KMS-11 (cell line): ENCODE measurements around the gene TPST1.

Experiments
- H2AFZ ChIP-seq: fragments of 200-600 bp; sonication (generic); 2 replicates; pipeline ENCODE4 v1.6.1; 2016; ENCODE audit warnings: antibody characterized with exemption, mixed run types, low read depth
- H3K27ac ChIP-seq: fragments of 200-600 bp; sonication (generic); 2 replicates; pipeline ENCODE4 v1.6.1; 2016; ENCODE audit warnings: mild to moderate bottlenecking, mixed run types
- H3K27me3 ChIP-seq: fragments of 200-600 bp; sonication (generic); 2 replicates; pipeline ENCODE4 v1.6.1; 2017; ENCODE audit warnings: mild to moderate bottlenecking, low read depth, mixed run types, moderate library complexity; ENCODE audit not compliant: insufficient read depth
- H3K36me3 ChIP-seq: fragments of 200-600 bp; sonication (generic); 2 replicates; pipeline ENCODE4 v1.6.1; 2017; ENCODE audit warnings: mild to moderate bottlenecking, mixed run types; ENCODE audit not compliant: insufficient read depth
- H3K4me1 ChIP-seq: fragments of 200-600 bp; sonication (generic); 2 replicates; pipeline ENCODE4 v1.6.1; 2016; ENCODE audit warnings: mild to moderate bottlenecking, low read depth, mixed run types; ENCODE audit not compliant: poor library complexity, severe bottlenecking
- H3K4me2 ChIP-seq: fragments of 200-600 bp; sonication (generic); 2 replicates; pipeline ENCODE4 v1.7.0; 2016; ENCODE audit warnings: mild to moderate bottlenecking, mixed run types
- H3K4me3 ChIP-seq: fragments of 200-600 bp; sonication (generic); IDR thresholded peaks from 2 replicates; pipeline ENCODE4 v1.6.1; 2017; ENCODE audit warnings: low read depth, low read length, mixed read lengths; ENCODE audit not compliant: insufficient read depth
- H3K79me2 ChIP-seq: fragments of 200-600 bp; sonication (generic); 2 replicates; pipeline ENCODE4 v1.6.1; 2016; ENCODE audit warnings: low read depth, mixed run types; ENCODE audit not compliant: insufficient read depth
- H3K9ac ChIP-seq: fragments of 200-600 bp; sonication (generic); 2 replicates; pipeline ENCODE4 v1.6.1; 2016; ENCODE audit warnings: mild to moderate bottlenecking, mixed run types
- H4K20me1 ChIP-seq: fragments of 200-600 bp; sonication (generic); 2 replicates; pipeline ENCODE4 v1.6.1; 2016; ENCODE audit warnings: mild to moderate bottlenecking, mixed run types; ENCODE audit not compliant: insufficient read depth
- TF ChIP-seq, protein P1 (sequence below): fragments of 200-600 bp; sonication (generic); conservative IDR thresholded peaks from 2 replicates; pipeline ENCODE4 v1.6.1; 2017; ENCODE audit warnings: low read depth, mild to moderate bottlenecking, antibody characterized with exemption, low read length, moderate library complexity, mixed read lengths

TPST1 gene

GRCh38 chr7:66205741-66206090 is 582 bp downstream of the TPST1 start:
- peak overlapping the region; percentile 47 for H3K27ac ChIP-seq
- TF ChIP-seq, protein P1, sequence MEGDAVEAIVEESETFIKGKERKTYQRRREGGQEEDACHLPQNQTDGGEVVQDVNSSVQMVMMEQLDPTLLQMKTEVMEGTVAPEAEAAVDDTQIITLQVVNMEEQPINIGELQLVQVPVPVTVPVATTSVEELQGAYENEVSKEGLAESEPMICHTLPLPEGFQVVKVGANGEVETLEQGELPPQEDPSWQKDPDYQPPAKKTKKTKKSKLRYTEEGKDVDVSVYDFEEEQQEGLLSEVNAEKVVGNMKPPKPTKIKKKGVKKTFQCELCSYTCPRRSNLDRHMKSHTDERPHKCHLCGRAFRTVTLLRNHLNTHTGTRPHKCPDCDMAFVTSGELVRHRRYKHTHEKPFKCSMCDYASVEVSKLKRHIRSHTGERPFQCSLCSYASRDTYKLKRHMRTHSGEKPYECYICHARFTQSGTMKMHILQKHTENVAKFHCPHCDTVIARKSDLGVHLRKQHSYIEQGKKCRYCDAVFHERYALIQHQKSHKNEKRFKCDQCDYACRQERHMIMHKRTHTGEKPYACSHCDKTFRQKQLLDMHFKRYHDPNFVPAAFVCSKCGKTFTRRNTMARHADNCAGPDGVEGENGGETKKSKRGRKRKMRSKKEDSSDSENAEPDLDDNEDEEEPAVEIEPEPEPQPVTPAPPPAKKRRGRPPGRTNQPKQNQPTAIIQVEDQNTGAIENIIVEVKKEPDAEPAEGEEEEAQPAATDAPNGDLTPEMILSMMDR, result no peak
- H3K36me3 ChIP-seq, result no peaks in the 10 kb centered on the region; the same call in 1 of the 2 replicates
- H2AFZ ChIP-seq, result peak overlapping the region; percentile 72
- no peaks in the 10 kb centered on the region for H3K27me3 ChIP-seq
- H3K4me2 ChIP-seq, result peak overlapping the region; percentile 64
- no peak overlapping the region for H3K4me3 ChIP-seq
- H3K9ac ChIP-seq, result peak overlapping the region; percentile 81
- no peaks in the 10 kb centered on the region for H4K20me1 ChIP-seq
- peaks cover 54% of the 10 kb centered on the region for H3K79me2 ChIP-seq
- H3K4me1 ChIP-seq, result peaks cover 54% of the 10 kb centered on the region

DNA sequence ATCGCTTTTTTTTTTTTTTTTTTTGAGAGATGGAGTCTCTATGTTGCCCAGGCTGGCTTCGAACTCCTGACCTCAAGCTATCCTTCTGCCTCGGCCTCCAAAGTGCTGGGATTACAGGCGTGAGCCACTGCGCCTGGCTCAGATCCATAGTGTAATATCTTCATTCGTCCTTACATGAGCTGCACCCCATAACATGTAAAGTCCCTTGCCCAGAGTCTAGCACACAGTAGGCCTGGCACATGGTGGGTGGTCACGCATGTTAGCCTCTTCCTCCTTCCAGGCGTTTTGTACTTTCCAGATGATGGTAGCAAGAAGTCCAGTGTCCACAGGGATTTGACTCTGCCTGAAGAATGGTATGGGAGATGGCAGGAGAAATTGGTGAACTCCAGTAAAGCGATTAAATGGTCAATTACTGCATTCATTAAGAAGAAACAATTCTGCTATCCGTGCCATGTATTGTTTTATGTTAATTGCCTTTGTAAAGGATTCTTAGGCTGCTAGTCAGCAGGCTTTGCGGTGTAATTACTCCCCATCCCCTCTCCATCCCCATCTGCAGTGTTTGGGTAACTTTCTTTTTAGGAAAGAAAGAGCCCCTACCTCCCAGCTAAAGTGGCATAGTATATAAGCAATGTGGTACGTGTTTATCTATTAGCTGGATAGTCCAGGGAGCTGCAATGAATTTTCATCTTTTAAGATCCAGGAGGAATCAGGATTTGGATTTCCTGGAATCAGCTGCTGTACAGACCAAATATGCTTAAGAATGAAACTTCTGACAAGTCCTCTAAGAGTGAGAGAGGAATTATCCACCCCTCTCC is 1.2 kb downstream of the TPST1 start:
- H4K20me1 ChIP-seq, result no peaks in the 10 kb centered on the region
- H3K4me2 ChIP-seq, result peak overlapping the region; percentile 64
- peak overlapping the region; percentile 47; the same call in 1 of the 2 replicates for H3K27ac ChIP-seq
- peaks cover 60% of the 10 kb centered on the region for H3K4me1 ChIP-seq
- H3K4me3 ChIP-seq, result no peak overlapping the region
- TF ChIP-seq, protein P1, result no peak
- H3K36me3 ChIP-seq, result no peaks in the 10 kb centered on the region; the same call in 1 of the 2 replicates
- 0 out of 2 replicates have a peak overlapping the region, but pooled peaks have one; percentile 72 for H2AFZ ChIP-seq
- H3K9ac ChIP-seq, result peak overlapping the region; percentile 81; the same call in 1 of the 2 replicates
- H3K27me3 ChIP-seq, result no peaks in the 10 kb centered on the region
- peaks cover 58% of the 10 kb centered on the region for H3K79me2 ChIP-seq

DNA sequence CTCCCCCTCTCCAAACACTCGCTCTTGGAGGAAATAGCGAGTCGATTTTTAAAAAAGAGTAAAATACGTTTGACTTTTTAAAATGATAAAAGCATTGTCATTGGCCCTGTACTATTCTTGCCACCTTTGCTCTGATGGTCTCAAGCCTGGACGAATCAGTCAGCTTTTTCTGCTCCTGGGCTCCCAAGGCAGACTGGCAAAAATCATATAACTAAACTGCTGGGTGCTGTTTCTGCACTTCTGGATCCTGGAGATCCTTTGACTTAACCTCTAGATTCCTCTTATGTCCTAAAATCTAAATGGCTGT is 1.8 kb downstream of the TPST1 start:
- Histone ChIP-seq H3K27me3 (no peaks in the 10 kb centered on the region), H4K20me1 (no peaks in the 10 kb centered on the region), H3K4me1 (peaks cover 66% of the 10 kb centered on the region), H2AFZ (no peak overlapping the region), H3K4me3 (no peak overlapping the region), H3K4me2 (peak overlapping the region; percentile 64), H3K9ac (no peak overlapping the region; the same call in 1 of the 2 replicates), H3K27ac (no peak overlapping the region), H3K79me2 (peaks cover 64% of the 10 kb centered on the region), H3K36me3 (no peaks in the 10 kb centered on the region; the same call in 1 of the 2 replicates)
- TF ChIP-seq, protein P1, result no peak

GRCh38 chr7:66207540-66207939 is 2.4 kb downstream of the TPST1 start:
- TF ChIP-seq, protein P1, result no peak
- Histone ChIP-seq H3K4me1 (peaks cover 73% of the 10 kb centered on the region), H3K9ac (no peak overlapping the region; the same call in 1 of the 2 replicates), H4K20me1 (no peaks in the 10 kb centered on the region), H3K27me3 (no peaks in the 10 kb centered on the region), H3K79me2 (peaks cover 66% of the 10 kb centered on the region), H3K4me2 (peak overlapping the region; percentile 64), H2AFZ (no peak overlapping the region), H3K27ac (no peak overlapping the region), H3K36me3 (no peaks in the 10 kb centered on the region; the same call in 1 of the 2 replicates), H3K4me3 (no peak overlapping the region)
